Muscle layer of colon (tissue), 2 donors: ENCODE measurements around the gene XCR1.
"Not testable (repeated sequence)": the region's sequence is repeated elsewhere in the genome, so short reads cannot be mapped to it uniquely, and the experiment has no call there.

ENCODE experiments used
- H3K27ac ChIP-seq: one replicate; pipeline ENCODE4 v1.7.0; 2013; ENCODE audit warnings: low read depth, mild to moderate bottlenecking, low read length, moderate library complexity
- H3K27me3 ChIP-seq, 2 donors: one replicate each; pipeline ENCODE4 v1.7.0; 2013; ENCODE audit warnings: low read length in 2 of 2, mild to moderate bottlenecking in 2 of 2; ENCODE audit not compliant: insufficient read depth in 2 of 2, control insufficient read depth in 1 of 2
- H3K36me3 ChIP-seq: one replicate; pipeline ENCODE4 v1.7.0; 2013; ENCODE audit warnings: mild to moderate bottlenecking, low read length; ENCODE audit not compliant: insufficient read depth
- H3K4me1 ChIP-seq: one replicate; pipeline ENCODE4 v1.7.0; 2013; ENCODE audit warnings: mild to moderate bottlenecking, low read length; ENCODE audit not compliant: insufficient read depth
- H3K4me3 ChIP-seq, 2 donors: one replicate each; pipeline ENCODE4 v1.7.0; 2013; ENCODE audit warnings: low read length in 2 of 2, low read depth in 1 of 2, mild to moderate bottlenecking in 1 of 2, moderate library complexity in 1 of 2
- H3K9ac ChIP-seq: one replicate; pipeline ENCODE4 v1.7.0; 2013; ENCODE audit warnings: low read length
- H3K9me3 ChIP-seq: one replicate; pipeline ENCODE4 v1.7.0; 2013; ENCODE audit warnings: mild to moderate bottlenecking, low read length
- donor health status: abdominal sarcoma.
- donor health status: Adenocarcinoma of cecum.

XCR1 gene

GRCh38 chr3:46038071-46038470 lies 10.8 kb upstream of the XCR1 start:
- H3K9ac ChIP-seq, H3K4me3 ChIP-seq, H3K9me3 ChIP-seq, H3K36me3 ChIP-seq, H3K4me1 ChIP-seq, H3K27ac ChIP-seq, H3K27me3 ChIP-seq: not testable (repeated sequence)

GRCh38 chr3:46036191-46036590 lies 8.9 kb upstream of the XCR1 start:
- H3K4me1 ChIP-seq, result no peaks in the 10 kb centered on the region
- no peak overlapping the region for H3K27ac ChIP-seq
- H3K9me3 ChIP-seq, result no peaks in the 10 kb centered on the region
- no peak overlapping the region for H3K4me3 ChIP-seq
- no peaks in the 10 kb centered on the region for H3K36me3 ChIP-seq
- no peaks in the 10 kb centered on the region for H3K27me3 ChIP-seq
- no peak overlapping the region for H3K9ac ChIP-seq

- Histone ChIP-seq H3K9me3 (no peaks in the 10 kb centered on the region), H3K36me3 (no peaks in the 10 kb centered on the region), H3K27ac (no peak overlapping the region), H3K4me1 (no peaks in the 10 kb centered on the region), H3K27me3 (no peaks in the 10 kb centered on the region), H3K4me3 (no peak overlapping the region), H3K9ac (no peak overlapping the region)
These were observed 4.5 kb upstream of the XCR1 start for GRCh38 chr3:46031747-46032146.

GRCh38 chr3:46031269-46031668 lies 4.0 kb upstream of the XCR1 start:
- Histone ChIP-seq H3K9me3 (no peaks in the 10 kb centered on the region), H3K9ac (no peak overlapping the region), H3K27me3 (no peaks in the 10 kb centered on the region), H3K36me3 (no peaks in the 10 kb centered on the region), H3K4me1 (no peaks in the 10 kb centered on the region), H3K4me3 (no peak overlapping the region), H3K27ac (no peak overlapping the region)

- H3K9ac ChIP-seq, result no peak overlapping the region
- no peak overlapping the region for H3K27ac ChIP-seq
- no peaks in the 10 kb centered on the region for H3K27me3 ChIP-seq
- H3K9me3 ChIP-seq, result no peaks in the 10 kb centered on the region
- H3K4me3 ChIP-seq, result no peak overlapping the region
- H3K4me1 ChIP-seq, result no peaks in the 10 kb centered on the region
- no peaks in the 10 kb centered on the region for H3K36me3 ChIP-seq
These were observed 3.3 kb upstream of the XCR1 start for GRCh38 chr3:46030626-46031025.

GRCh38 chr3:46029953-46030543 lies 2.8 kb upstream of the XCR1 start:
- H3K9me3 ChIP-seq, result no peaks in the 10 kb centered on the region
- H3K27ac ChIP-seq, result no peak overlapping the region
- H3K4me1 ChIP-seq, result no peaks in the 10 kb centered on the region
- H3K36me3 ChIP-seq, result no peaks in the 10 kb centered on the region
- no peaks in the 10 kb centered on the region for H3K27me3 ChIP-seq
- H3K4me3 ChIP-seq, result no peak overlapping the region
- no peak overlapping the region for H3K9ac ChIP-seq

- H3K9me3 ChIP-seq, result no peaks in the 10 kb centered on the region
These were observed 584 bp upstream of the XCR1 start for GRCh38 chr3:46027736-46028397.

GRCh38 chr3:46025139-46025538 lies 2.1 kb downstream of the XCR1 start:
- no peaks in the 10 kb centered on the region for H3K9me3 ChIP-seq
- H3K27ac ChIP-seq, result no peak overlapping the region
- no peaks in the 10 kb centered on the region for H3K4me1 ChIP-seq
- no peaks in the 10 kb centered on the region for H3K27me3 ChIP-seq
- H3K9ac ChIP-seq, result no peak overlapping the region
- H3K36me3 ChIP-seq, result no peaks in the 10 kb centered on the region
- no peak overlapping the region for H3K4me3 ChIP-seq

More at GRCh38 chr3:46027736-46028397, 584 bp upstream of the XCR1 start:
- Histone ChIP-seq H3K4me1 (no peaks in the 10 kb centered on the region), H3K9ac (no peak overlapping the region), H3K27ac (no peak overlapping the region), H3K36me3 (no peaks in the 10 kb centered on the region), H3K4me3 (no peak overlapping the region), H3K27me3 (no peaks in the 10 kb centered on the region)

GRCh38 chr3:46024131-46024530 lies 3.2 kb downstream of the XCR1 start:
- no peaks in the 10 kb centered on the region for H3K27me3 ChIP-seq
- H3K27ac ChIP-seq, result no peak overlapping the region
- no peak overlapping the region for H3K4me3 ChIP-seq
- H3K9me3 ChIP-seq, result no peaks in the 10 kb centered on the region
- no peaks in the 10 kb centered on the region for H3K4me1 ChIP-seq
- H3K9ac ChIP-seq, result no peak overlapping the region
- H3K36me3 ChIP-seq, result no peaks in the 10 kb centered on the region

GRCh38 chr3:46022909-46023785 lies 4.1 kb downstream of the XCR1 start:
- Histone ChIP-seq H3K4me3 (no peak overlapping the region), H3K9ac (no peak overlapping the region), H3K4me1 (no peaks in the 10 kb centered on the region), H3K27me3 (no peaks in the 10 kb centered on the region), H3K27ac (no peak overlapping the region), H3K9me3 (no peaks in the 10 kb centered on the region), H3K36me3 (no peaks in the 10 kb centered on the region)

- Histone ChIP-seq H3K4me1 (no peaks in the 10 kb centered on the region), H3K27me3 (no peaks in the 10 kb centered on the region), H3K27ac (no peak overlapping the region), H3K36me3 (no peaks in the 10 kb centered on the region), H3K4me3 (no peak overlapping the region), H3K9me3 (no peaks in the 10 kb centered on the region), H3K9ac (no peak overlapping the region)
These were observed 5.8 kb downstream of the XCR1 start for GRCh38 chr3:46021516-46021915.
